Erythroblast (primary cell): ENCODE results near the gene S1PR5.

ENCODE experiments used
- GATA1 ChIP-seq: IDR thresholded peaks from 2 replicates; pipeline ENCODE4 v1.6.1; 2011; ENCODE audit warnings: low read depth, mild to moderate bottlenecking, control low read depth, low read length, moderate library complexity
- POLR2A ChIP-seq: IDR thresholded peaks from 2 replicates; pipeline ENCODE4 v1.6.1; 2011; ENCODE audit warnings: mild to moderate bottlenecking, low read length

GRCh38 chr19:10543059-10543419, 25.8 kb upstream of the S1PR5 start:
- TF ChIP-seq POLR2A = no peak
- no peak for TF ChIP-seq GATA1
